Measurements from ENCODE around the gene COPG2. TPM values are rescaled to one million over a fixed set of nuclear protein-coding genes. Genes with fewer than 3 reads are reported as not detected.

The COPG2 gene
- total and polyA plus RNA-seq, 2 experiments from 2014 or later = 4.9 to 66.3 TPM

GRCh38 chr7:130458257-130458656 is 210.3 kb downstream of the COPG2 start (continued):
- TF ChIP-seq REST (IDR thresholded peaks at IDR 0.05; ENCODE audit: unreplicated experiment) (no peak), EZH2phosphoT487 (IDR thresholded peaks at IDR 0.05; ENCODE audit: unreplicated experiment) (no peak), ETS1 (IDR thresholded peaks at IDR 0.05) (no peak), ZNF114 (CRISPR knock-in tag; IDR thresholded peaks at IDR 0.05) (no peak), STAT1 (IDR thresholded peaks at IDR 0.05; ENCODE audit: unreplicated experiment) (no peak), JUNB (IDR thresholded peaks at IDR 0.05; ENCODE audit: unreplicated experiment) (no peak), CTCF (conservative IDR thresholded peaks at IDR 0.05; ENCODE audit: low read depth in 2 of 2) (no peak)

MicroRNAs within 50 kb of the gene (microRNA counts, 767-probe panel; counts per million panel counts)
- microRNA hsa-miR-335-5p = 5,863 counts per million, percentile 26 among the panel's probes with 10 or more counts

Small RNA genes within 50 kb of the gene (microRNA-seq; reads per million reads assigned to microRNA genes)
- gene MIR335 = 961 reads per million, percentile 92 among the genes with 10 or more reads in this experiment

Small RNA genes within 50 kb of the gene (small RNA-seq; reads per million reads assigned to genes)
- gene MIR335 (ENCODE audit: low replicate concordance) (not detected), gene RF02148 (ENCODE audit: low replicate concordance) (not detected), gene RF02149 (ENCODE audit: low replicate concordance) (not detected), gene RF02150 (ENCODE audit: low replicate concordance) (not detected), gene RNA5SP246 (ENCODE audit: low replicate concordance) (2.3 reads per million, percentile 83 among the genes with 10 or more reads in this experiment)

Other genes with a start within 250 kb of the COPG2 start
- 11.5 and 17.4 TPM in 2 replicates for gene CEP41, start 227.7 kb downstream of the COPG2 start, total RNA-seq (2014; rRNA removed; shearing (Covaris generic))
- gene CEP41, start 227.7 kb downstream of the COPG2 start, polyA plus RNA-seq (2016; fragmentation: Nextera tagmentation; extraction: Ambion mirVana) = 25.0 and 26.2 TPM in 2 replicates
- 229 and 230 TPM in 2 replicates for gene MEST, start 176.7 kb downstream of the COPG2 start, total RNA-seq (2014; rRNA removed; shearing (Covaris generic))
- gene MEST, start 176.7 kb downstream of the COPG2 start, polyA plus RNA-seq (2016; fragmentation: Nextera tagmentation; extraction: Ambion mirVana) = 161 and 167 TPM in 2 replicates
- not detected in 2 replicates for gene TSGA13, start 17.8 kb upstream of the COPG2 start, total RNA-seq (2014; rRNA removed; shearing (Covaris generic))
- not detected in 2 replicates for gene TSGA13, start 17.8 kb upstream of the COPG2 start, polyA plus RNA-seq (2016; fragmentation: Nextera tagmentation; extraction: Ambion mirVana)
- not detected in 2 replicates for gene KLF14, start 65.5 kb upstream of the COPG2 start, total RNA-seq (2014; rRNA removed; shearing (Covaris generic))
- gene KLF14, start 65.5 kb upstream of the COPG2 start, polyA plus RNA-seq (2016; fragmentation: Nextera tagmentation; extraction: Ambion mirVana) = not detected in 2 replicates